GM12874 (cell line): ENCODE results near the gene BICD2.

Experiments used
- CTCF ChIP-seq: IDR thresholded peaks from 2 replicates; pipeline ENCODE4 v1.5.1; 2011; ENCODE audit warnings: low read depth, mild to moderate bottlenecking, control low read depth, low read length, moderate library complexity; ENCODE audit not compliant: insufficient read depth

Gene BICD2

GRCh38 chr9:92740446-92740961 is 24.1 kb downstream of the BICD2 start:
- no peak for TF ChIP-seq CTCF

GRCh38 chr9:92740009-92740408 is 24.6 kb downstream of the BICD2 start:
- no peak for TF ChIP-seq CTCF

- no peak for TF ChIP-seq CTCF
Measured at GRCh38 chr9:92739346-92739970, 25.2 kb downstream of the BICD2 start.

- TF ChIP-seq CTCF, result no peak
Measured at GRCh38 chr9:92738661-92739081, 26.0 kb downstream of the BICD2 start.

GRCh38 chr9:92737611-92738299 is 26.9 kb downstream of the BICD2 start:
- TF ChIP-seq CTCF, result no peak

GRCh38 chr9:92737216-92737606 is 27.4 kb downstream of the BICD2 start:
- no peak for TF ChIP-seq CTCF

- no peak for TF ChIP-seq CTCF
Measured at GRCh38 chr9:92736563-92737215, 27.9 kb downstream of the BICD2 start.
